MM.1S (cell line): ENCODE data around the gene GARS1.

Source experiments
- EZH2 ChIP-seq: fragments of 300-600 bp; sonication (generic); optimal IDR thresholded peaks from 2 replicates; pipeline ENCODE3; 2017; ENCODE audit warnings: low read depth, mild to moderate bottlenecking, antibody characterized with exemption, low read length, mixed read lengths
- EZH2phosphoT487 ChIP-seq: fragments of 300-600 bp; sonication (generic); IDR thresholded peaks from 2 replicates; pipeline ENCODE4 v1.6.1; 2018; ENCODE audit warnings: antibody characterized with exemption, low read length
- TF ChIP-seq, protein P1 (sequence below): fragments of 300-600 bp; sonication (generic); IDR thresholded peaks from 2 replicates; pipeline ENCODE4 v1.5.1; 2016; ENCODE audit warnings: antibody characterized with exemption, low read length, mixed read lengths

DNA sequence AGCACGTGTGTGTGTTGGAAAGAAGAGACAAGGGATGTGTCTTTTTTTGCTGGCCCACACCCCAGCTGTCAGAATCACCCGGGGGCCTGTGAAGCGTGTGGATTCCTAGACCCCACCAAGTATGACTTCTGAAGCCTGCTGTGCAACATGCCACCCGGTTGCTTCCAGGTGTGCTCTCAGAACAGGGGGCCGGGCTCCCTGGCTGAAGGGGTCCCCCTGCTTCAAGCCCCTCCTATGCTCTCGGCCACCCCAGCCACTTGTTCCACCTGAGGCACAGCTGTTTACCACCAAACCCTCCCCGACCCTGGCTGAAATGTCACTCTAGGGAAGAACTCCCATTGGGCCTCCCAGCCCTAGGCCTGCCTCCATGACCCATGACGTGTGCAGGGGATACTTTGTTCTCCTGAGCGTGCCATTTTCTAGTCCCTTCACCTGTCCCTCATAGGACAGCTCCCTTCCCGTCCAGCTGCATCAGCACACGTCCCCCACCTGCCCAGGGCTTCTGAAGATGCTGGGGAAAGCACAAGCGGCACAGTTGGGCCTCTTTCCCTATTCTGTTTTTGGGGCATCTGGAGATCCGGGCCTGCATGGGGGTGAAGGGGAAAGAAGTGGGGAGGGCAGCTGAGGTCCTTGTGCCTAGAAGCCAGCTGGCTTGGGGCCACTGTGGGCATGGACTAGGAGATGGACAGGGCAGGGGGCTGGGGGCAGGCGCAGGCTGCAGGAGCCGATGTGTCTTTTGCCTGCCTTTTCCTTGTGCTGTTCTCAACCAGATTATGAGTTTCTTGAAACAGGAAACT, 54.3 kb downstream of the GARS1 start:
- TF ChIP-seq EZH2phosphoT487 (no peak), EZH2 (no peak)
- TF ChIP-seq, protein P1, sequence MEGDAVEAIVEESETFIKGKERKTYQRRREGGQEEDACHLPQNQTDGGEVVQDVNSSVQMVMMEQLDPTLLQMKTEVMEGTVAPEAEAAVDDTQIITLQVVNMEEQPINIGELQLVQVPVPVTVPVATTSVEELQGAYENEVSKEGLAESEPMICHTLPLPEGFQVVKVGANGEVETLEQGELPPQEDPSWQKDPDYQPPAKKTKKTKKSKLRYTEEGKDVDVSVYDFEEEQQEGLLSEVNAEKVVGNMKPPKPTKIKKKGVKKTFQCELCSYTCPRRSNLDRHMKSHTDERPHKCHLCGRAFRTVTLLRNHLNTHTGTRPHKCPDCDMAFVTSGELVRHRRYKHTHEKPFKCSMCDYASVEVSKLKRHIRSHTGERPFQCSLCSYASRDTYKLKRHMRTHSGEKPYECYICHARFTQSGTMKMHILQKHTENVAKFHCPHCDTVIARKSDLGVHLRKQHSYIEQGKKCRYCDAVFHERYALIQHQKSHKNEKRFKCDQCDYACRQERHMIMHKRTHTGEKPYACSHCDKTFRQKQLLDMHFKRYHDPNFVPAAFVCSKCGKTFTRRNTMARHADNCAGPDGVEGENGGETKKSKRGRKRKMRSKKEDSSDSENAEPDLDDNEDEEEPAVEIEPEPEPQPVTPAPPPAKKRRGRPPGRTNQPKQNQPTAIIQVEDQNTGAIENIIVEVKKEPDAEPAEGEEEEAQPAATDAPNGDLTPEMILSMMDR: no peak
